Measurements from ENCODE around the gene RALGPS1.

DNA sequence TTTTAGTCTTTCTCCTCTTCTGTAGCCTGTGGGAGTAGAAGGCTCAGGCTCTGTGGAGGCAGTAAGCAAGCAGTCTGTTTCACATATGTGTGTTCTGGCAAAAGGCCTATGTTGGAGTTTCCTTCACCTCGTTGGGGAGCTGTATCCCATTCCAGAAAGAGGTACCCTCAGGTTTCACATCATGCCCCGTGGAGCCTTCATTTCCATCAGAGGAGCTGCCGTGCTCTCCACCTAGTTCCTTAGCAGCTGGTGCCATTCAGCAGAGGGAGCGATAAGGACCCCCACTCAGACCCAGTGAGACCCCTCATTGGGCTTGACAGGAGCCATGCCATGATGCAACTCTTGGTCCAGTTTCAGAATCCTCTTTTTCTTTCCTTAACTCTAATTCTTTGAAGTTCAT, 258.5 kb downstream of the RALGPS1 start:
- no peak for TF ChIP-seq BHLHE40 (IDR thresholded peaks at IDR 0.05; ENCODE audit: borderline replicate concordance)
- no peak for TF ChIP-seq TARDBP (IDR thresholded peaks at IDR 0.05)
- TF ChIP-seq ARNT (IDR thresholded peaks at IDR 0.05): no peak
- TF ChIP-seq HDGF (IDR thresholded peaks at IDR 0.05; ENCODE audit: borderline replicate concordance): no peak
- no peak for TF ChIP-seq FOXA1 (IDR thresholded peaks at IDR 0.05)
- TF ChIP-seq SUZ12 (IDR thresholded peaks at IDR 0.05): no peak
- TF ChIP-seq ZNF384 (IDR thresholded peaks at IDR 0.05): no peak
- no peak for TF ChIP-seq LEF1 (IDR thresholded peaks at IDR 0.05; ENCODE audit: borderline replicate concordance)
- TF ChIP-seq ELF4 (IDR thresholded peaks at IDR 0.05): no peak

Data from HEK293T (cell line).